K562 (cell line): ENCODE measurements around the gene ULK1. TPM values are rescaled to one million over a fixed set of nuclear protein-coding genes. Genes with fewer than 3 reads are reported as not detected.
A peak's percentile ranks its signal among the peaks of the same experiment; 100 is the strongest.

ENCODE experiments used
- BACH1 ChIP-seq: fragments of 200-800 bp; sonication (Bioruptor generic); IDR thresholded peaks from 2 replicates; pipeline ENCODE4 v1.6.1; 2016; ENCODE audit warnings: missing genetic modification characterization, missing compliant biosample characterization
- CEBPG ChIP-seq, 3 experiments: fragments of 200-800 bp in 1 of 3; sonication (Bioruptor generic) in 1 of 3; sonication (generic) in 1 of 3; formaldehyde crosslinking in 1 of 3; IDR thresholded peaks in 2 of 3; conservative IDR thresholded peaks in 1 of 3; 2 replicates each; pipeline versions ENCODE4 v1.6.1 to v1.8.0; 2016 to 2022; ENCODE audit warnings: missing compliant biosample characterization in 2 of 3, missing genetic modification characterization in 2 of 3, mild to moderate bottlenecking in 1 of 3, missing genetic modification reagents in 1 of 3
- CHD2 ChIP-seq: IDR thresholded peaks from 2 replicates; pipeline ENCODE4 v1.6.1; 2011; ENCODE audit warnings: low read depth, low read length
- FOXA1 ChIP-seq: fragments of 450-650 bp; IDR thresholded peaks from 2 replicates; pipeline ENCODE4 v1.6.1; 2016; ENCODE audit warnings: mild to moderate bottlenecking, borderline replicate concordance
- MAFK ChIP-seq: IDR thresholded peaks from 2 replicates; pipeline ENCODE4 v1.6.1; 2011; ENCODE audit warnings: low read length, improper control_type of control experiment
- MAZ ChIP-seq, 2 experiments: fragments of 450-650 bp in 1 of 2; sonication (generic) in 1 of 2; formaldehyde crosslinking; IDR thresholded peaks in 1 of 2; conservative IDR thresholded peaks in 1 of 2; 2 replicates each; pipeline versions ENCODE4 v1.4.0 to v1.5.0; 2020; ENCODE audit warnings: mild to moderate bottlenecking in 1 of 2, missing genetic modification reagents in 1 of 2
- MBD1 ChIP-seq: fragments of 250-450 bp; sonication (Bioruptor Pico); IDR thresholded peaks from 2 replicates; pipeline ENCODE4 v1.8.0; 2022; ENCODE audit warnings: inconsistent platforms
- MLLT1 ChIP-seq, 2 experiments: fragments of 450-650 bp; IDR thresholded peaks; 2 replicates each; pipeline ENCODE4 v1.6.1; 2016
- MYC ChIP-seq, 2 experiments: fragments of 250-450 bp in 1 of 2; sonication (Bioruptor Pico) in 1 of 2; IDR thresholded peaks; 2 replicates each; pipeline versions ENCODE4 v1.5.1 to v1.6.1; 2012 to 2021; ENCODE audit warnings: low read depth in 2 of 2, borderline replicate concordance in 1 of 2, improper control_type of control experiment in 1 of 2, low read length in 1 of 2, mild to moderate bottlenecking in 1 of 2, moderate library complexity in 1 of 2
- NCOA4 ChIP-seq: fragments of 450-650 bp; IDR thresholded peaks from 2 replicates; pipeline ENCODE4 v1.6.1; 2018; ENCODE audit warnings: mild to moderate bottlenecking; ENCODE audit not compliant: partially characterized antibody
- NFE2 ChIP-seq: IDR thresholded peaks from 2 replicates; pipeline ENCODE4 v1.6.1; 2014; ENCODE audit warnings: antibody characterized with exemption, low read depth
- NFRKB ChIP-seq: fragments of 450-650 bp; IDR thresholded peaks from 2 replicates; pipeline ENCODE4 v1.6.1; 2016; ENCODE audit warnings: low read depth
- SAFB2 ChIP-seq: fragments of 200-400 bp; formaldehyde crosslinking; IDR thresholded peaks from 2 replicates; pipeline ENCODE4 v1.6.1; 2018; ENCODE audit warnings: borderline replicate concordance, low read length, low read depth, moderate library complexity; ENCODE audit not compliant: severe bottlenecking
- SFPQ ChIP-seq: fragments of 200-400 bp; formaldehyde crosslinking; IDR thresholded peaks from 2 replicates; pipeline ENCODE4 v1.6.1; 2017; ENCODE audit warnings: mild to moderate bottlenecking, low read depth, low read length, moderate library complexity
- YBX1 ChIP-seq: fragments of 450-650 bp; IDR thresholded peaks from 2 replicates; pipeline ENCODE4 v1.7.1; 2016; ENCODE audit warnings: mild to moderate bottlenecking
- ZBED1 ChIP-seq: IDR thresholded peaks from 2 replicates; pipeline ENCODE4 v1.6.1; 2014
- ZNF184 ChIP-seq: sonication (generic); formaldehyde crosslinking; IDR thresholded peaks from 2 replicates; pipeline ENCODE4 v1.5.0; 2020; ENCODE audit warnings: missing genetic modification reagents
- ZNF518B ChIP-seq: fragments of 250-450 bp; sonication (Bioruptor Pico); IDR thresholded peaks from 2 replicates; pipeline ENCODE4 v1.5.0; 2021; ENCODE audit warnings: mild to moderate bottlenecking, moderate library complexity
- ZSCAN29 ChIP-seq: fragments of 450-650 bp; IDR thresholded peaks from 2 replicates; pipeline ENCODE4 v1.6.1; 2017
- polyA plus RNA-seq, 8 experiments: library from polyadenylated mRNA; depleted of rRNA in 4 of 8; stranded (reverse) in 5 of 8; unstranded in 3 of 8; fragments of >200 nt; fragmentation: Nextera tagmentation in 2 of 8; fragmentation: Illumina TruSeq in 1 of 8; extraction: Ambion mirVana in 2 of 8; extraction: Trizol in 1 of 8; gene quantifications; 2 replicates each; pipeline versions ENCODE4 v1.2.1 to v1.2.3, GENCODE V29; 2011 to 2014; ENCODE audit warnings: inconsistent platforms in 1 of 8, missing spikeins in 1 of 8
- total RNA-seq, 7 experiments: library from RNA; depleted of rRNA in 6 of 7; stranded (reverse); fragments of >200 nt in 6 of 7; fragmentation: Illumina TruSeq in 2 of 7; extraction: Trizol in 2 of 7; gene quantifications; 2 replicates each; pipeline versions ENCODE4 v1.2.1 to v1.2.3, GENCODE V29; 2011 to 2021; ENCODE audit warnings: low replicate concordance in 1 of 7

Gene ULK1
- total and polyA plus RNA-seq, 9 of the 15 experiments (the other 6 are each of a cell fraction or from before 2014, with no cell fraction given) = 0.15 to 29.4 (median 2.5) TPM

- TF ChIP-seq ZNF518B (CRISPR knock-in tag) = no peak
- TF ChIP-seq NFE2 = peak; percentile 77
- TF ChIP-seq MBD1 (CRISPR knock-in tag) = no peak
- TF ChIP-seq NCOA4 = no peak
- 0 out of 2 replicates have a peak, but pooled peaks have one; percentile 14 for TF ChIP-seq MYC (IDR thresholded peaks at IDR 0.05; ENCODE audit: low read depth, low read length)
- TF ChIP-seq MYC (CRISPR knock-in tag; IDR thresholded peaks at IDR 0.05; ENCODE audit: borderline replicate concordance, low read depth) = no peak
- TF ChIP-seq FOXA1 = no peak
- no peak for TF ChIP-seq ZSCAN29
- TF ChIP-seq ZNF184 = no peak
- peak; percentile 78 for TF ChIP-seq BACH1 (tag)
- 0 out of 4 replicates have a peak, but pooled peaks of 1 of the 2 experiments have one; percentile 26 for TF ChIP-seq MLLT1 (IDR thresholded peaks at IDR 0.05)
- peak; percentile 57; the same call in 1 of the 2 replicates for TF ChIP-seq CEBPG (CRISPR knock-in tag; IDR thresholded peaks at IDR 0.05)
- peak; percentile 32 to 69 for TF ChIP-seq CEBPG (tag; conservative IDR thresholded peaks at IDR 0.05 in 1 of 2, IDR thresholded peaks at IDR 0.05 in 1 of 2)
- TF ChIP-seq MAFK = peak; percentile 96
- TF ChIP-seq CHD2 = no peak
- TF ChIP-seq ZBED1 = no peak
- TF ChIP-seq NFRKB = no peak
- TF ChIP-seq MAZ (CRISPR knock-in tag; conservative IDR thresholded peaks at IDR 0.05 in 1 of 2, IDR thresholded peaks at IDR 0.05 in 1 of 2) = no peak
- TF ChIP-seq SAFB2 = no peak
- no peak for TF ChIP-seq SFPQ
- TF ChIP-seq YBX1 = no peak
Measured at GRCh38 chr12:131862994-131863710, 31.3 kb upstream of the ULK1 start (continued).
